ENCODE data around the gene SLC25A25.

SLC25A25 gene

DNA sequence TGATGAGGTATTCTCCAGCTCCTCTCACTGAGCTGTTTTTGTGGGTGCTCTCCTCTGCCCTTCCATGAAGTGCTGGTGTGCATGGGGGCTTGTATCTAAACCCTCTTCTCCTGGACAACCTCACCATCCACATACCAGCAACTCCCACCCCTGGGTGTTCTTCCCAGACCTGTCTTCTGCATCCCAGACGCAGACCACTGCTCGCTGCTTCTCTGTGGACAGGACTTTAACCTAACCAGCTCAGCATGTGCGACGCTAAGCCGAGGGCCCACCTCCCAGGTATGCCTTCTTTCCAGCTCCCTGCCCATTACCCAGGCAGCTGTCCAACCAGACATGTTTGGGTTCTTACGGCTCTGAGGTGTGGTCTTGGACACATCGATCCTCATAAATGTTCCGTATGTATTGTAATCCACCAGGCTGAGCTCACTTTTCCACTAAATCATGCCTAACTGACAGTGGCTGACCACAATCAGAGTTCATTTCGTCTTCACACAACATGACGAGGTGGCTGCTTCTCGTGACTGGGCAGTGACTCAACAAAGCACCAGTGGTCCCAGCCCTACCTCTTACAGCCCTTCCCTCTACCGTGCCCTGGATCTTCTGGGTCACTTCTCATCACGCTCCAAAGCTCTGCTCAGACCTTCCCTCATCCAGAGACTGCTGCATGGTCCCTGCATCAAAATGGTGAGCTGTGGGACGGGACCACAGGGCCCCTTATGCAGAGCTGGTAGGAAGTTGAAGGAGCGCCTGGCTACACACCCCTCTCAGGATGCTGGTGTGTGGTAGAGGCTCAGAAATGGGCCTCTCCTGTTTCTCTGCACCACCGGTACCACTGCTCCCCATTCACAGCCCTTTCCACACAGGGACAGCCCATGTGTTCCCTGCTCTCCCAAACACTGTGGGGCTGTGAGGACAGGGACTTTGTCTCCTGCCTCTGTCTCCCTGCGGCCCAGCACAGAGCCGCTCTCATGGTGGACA, 69.1 kb downstream of the SLC25A25 start:
- H3K4me3 ChIP-seq (ENCODE audit: low read depth, low read length) = no peak overlapping the region
- TF ChIP-seq, protein P1, sequence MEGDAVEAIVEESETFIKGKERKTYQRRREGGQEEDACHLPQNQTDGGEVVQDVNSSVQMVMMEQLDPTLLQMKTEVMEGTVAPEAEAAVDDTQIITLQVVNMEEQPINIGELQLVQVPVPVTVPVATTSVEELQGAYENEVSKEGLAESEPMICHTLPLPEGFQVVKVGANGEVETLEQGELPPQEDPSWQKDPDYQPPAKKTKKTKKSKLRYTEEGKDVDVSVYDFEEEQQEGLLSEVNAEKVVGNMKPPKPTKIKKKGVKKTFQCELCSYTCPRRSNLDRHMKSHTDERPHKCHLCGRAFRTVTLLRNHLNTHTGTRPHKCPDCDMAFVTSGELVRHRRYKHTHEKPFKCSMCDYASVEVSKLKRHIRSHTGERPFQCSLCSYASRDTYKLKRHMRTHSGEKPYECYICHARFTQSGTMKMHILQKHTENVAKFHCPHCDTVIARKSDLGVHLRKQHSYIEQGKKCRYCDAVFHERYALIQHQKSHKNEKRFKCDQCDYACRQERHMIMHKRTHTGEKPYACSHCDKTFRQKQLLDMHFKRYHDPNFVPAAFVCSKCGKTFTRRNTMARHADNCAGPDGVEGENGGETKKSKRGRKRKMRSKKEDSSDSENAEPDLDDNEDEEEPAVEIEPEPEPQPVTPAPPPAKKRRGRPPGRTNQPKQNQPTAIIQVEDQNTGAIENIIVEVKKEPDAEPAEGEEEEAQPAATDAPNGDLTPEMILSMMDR (IDR thresholded peaks at IDR 0.05; ENCODE audit: low read depth, low read length) = no peak

DNA sequence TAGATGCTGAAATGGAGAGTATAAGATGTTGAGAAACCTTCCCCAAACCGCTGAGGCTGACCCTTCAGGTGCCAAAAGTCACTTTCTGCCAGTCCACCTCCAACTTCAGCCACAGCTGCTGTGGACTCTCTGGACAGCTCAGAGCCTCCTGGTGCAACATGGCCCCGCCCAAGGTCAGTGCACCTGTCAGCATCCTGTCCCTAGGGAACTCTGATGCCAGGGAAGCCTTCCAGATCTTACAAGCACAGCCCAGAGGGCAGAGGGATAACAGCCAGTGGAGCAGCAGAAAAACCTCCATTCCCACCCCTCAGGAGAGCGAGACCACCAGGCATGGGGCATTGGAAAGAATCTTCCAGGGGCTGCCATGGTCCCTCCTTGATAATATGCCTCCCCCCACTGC, 70.0 kb downstream of the SLC25A25 start:
- TF ChIP-seq, protein P1 (IDR thresholded peaks at IDR 0.05; ENCODE audit: low read depth, low read length) = no peak
- no peak overlapping the region for H3K4me3 ChIP-seq (ENCODE audit: low read depth, low read length)

DNA sequence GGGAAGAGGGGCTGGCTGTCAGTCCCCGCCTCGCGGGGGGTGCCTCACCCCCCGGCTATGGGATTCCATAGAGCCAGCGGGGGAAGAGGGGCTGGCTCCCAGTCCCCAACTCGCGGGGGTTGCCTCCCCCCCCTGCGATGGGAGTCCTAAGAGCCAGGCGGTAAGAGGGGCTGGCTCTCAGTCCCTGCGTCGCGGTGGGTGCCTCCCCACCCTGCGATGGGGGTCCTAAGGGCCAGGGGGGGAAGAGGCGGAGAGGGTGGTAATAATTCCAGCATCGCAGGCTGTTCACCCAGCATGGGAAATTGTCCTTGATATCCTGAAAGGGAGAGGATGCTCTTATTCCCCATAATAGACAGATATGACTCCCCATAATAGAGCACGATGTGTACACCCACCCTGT, 71.6 kb downstream of the SLC25A25 start:
- no peak overlapping the region for H3K4me3 ChIP-seq (ENCODE audit: low read depth, low read length)
- TF ChIP-seq, protein P1 (IDR thresholded peaks at IDR 0.05; ENCODE audit: low read depth, low read length) = no peak

DNA sequence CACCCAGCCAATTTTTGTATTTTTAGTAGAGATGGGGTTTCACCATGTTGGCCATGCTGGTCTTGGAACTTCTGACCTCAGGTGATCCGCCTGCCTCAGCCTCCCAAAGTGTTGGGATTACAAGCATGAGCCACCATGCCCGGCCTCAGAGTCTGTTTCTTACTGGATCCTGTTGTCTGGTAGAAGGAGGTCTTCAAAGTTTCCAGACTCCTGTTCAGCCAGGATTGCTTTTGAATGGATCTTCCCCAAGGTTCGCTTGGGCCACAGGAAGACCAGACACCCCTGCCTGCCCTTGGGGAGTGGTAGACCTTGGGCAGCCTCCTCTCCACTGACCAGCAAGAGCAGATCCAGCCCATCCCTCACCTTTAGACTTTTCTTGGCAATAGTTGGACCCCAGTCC, 73.6 kb downstream of the SLC25A25 start:
- no peak overlapping the region for H3K4me3 ChIP-seq (ENCODE audit: low read depth, low read length)
- TF ChIP-seq, protein P1 (IDR thresholded peaks at IDR 0.05; ENCODE audit: low read depth, low read length) = no peak

DNA sequence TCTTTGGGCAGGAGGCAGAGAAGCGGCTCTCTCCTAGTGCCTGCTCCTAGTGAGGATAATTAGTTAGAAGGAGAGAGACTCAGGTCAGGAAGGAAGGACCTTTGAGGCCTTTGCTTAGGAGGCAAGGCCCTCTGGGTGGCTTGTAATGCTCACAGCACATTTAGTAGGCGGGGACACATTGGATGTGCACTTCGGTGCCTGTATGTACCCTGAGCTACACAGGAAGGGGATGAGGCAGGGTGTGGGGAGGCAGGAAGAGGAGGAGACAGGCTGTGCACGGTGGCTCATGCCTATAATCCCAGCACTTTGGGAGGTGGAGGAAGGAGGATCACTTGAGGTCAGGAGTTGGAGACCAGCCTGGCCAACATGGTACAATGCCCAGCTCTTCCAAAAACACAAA, 74.0 kb downstream of the SLC25A25 start:
- TF ChIP-seq, protein P1 (IDR thresholded peaks at IDR 0.05; ENCODE audit: low read depth, low read length) = no peak
- H3K4me3 ChIP-seq (ENCODE audit: low read depth, low read length) = no peak overlapping the region

DNA sequence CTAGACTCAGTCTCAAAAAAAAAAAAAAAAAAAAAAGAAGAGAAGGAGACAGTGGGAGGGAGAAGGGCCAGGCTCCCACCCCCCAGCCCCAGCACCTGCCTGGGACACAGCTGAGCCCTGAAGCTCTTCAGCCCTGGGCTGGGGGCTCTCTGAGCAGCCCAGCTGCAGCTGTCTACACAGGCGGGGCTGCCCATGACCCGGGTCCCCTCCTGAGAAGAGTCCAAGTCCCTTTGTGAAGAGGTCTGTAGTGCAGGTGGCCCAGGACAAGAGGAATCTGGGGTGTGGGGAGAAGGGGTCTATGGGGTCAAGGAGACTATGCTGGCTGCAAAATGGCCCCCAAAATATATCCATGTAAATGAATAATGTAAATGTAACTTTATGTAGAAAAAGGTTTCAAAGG, 74.6 kb downstream of the SLC25A25 start:
- TF ChIP-seq, protein P1 (IDR thresholded peaks at IDR 0.05; ENCODE audit: low read depth, low read length) = no peak
- no peak overlapping the region for H3K4me3 ChIP-seq (ENCODE audit: low read depth, low read length)

DNA sequence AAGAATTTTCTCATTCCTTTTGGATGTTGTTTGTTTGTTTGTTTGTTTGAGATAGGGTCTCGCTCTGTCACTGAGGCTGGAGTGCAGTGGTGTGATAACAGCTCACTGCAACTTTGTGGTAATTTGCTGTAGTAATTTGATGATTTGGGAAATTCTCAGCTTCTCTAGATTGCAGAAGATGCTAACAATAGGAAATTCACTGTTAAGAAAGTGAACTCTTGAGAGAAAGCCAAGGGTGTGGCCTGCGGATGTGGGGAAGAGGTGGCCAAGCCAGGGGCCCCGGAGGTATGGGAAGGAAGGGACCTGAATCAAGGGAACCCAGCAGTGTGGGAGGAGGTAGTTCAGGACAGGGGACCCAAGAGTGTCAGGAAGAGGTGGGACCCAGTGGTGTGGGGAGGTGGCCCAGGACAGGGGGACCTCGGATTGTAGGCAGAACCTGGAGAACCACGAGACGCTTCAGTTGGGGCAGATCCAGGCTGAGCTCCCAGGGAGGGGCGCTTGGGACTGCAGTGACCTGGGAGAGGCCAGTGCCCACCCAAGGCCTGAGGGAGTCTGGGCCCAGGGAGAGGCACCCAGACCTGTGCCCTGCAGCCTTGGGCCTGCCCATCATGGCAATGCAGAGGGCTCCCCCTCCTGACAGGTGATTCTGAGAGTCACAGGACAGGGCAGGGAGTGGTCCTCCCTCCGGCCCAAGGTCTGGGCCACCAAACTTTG, 75.7 kb downstream of the SLC25A25 start:
- TF ChIP-seq, protein P1 (IDR thresholded peaks at IDR 0.05; ENCODE audit: low read depth, low read length) = no peak
- H3K4me3 ChIP-seq (ENCODE audit: low read depth, low read length) = no peak overlapping the region
